Measurements from ENCODE around the gene NRCAM. TPM values are rescaled to one million over a fixed set of nuclear protein-coding genes. Genes with fewer than 3 reads are reported as not detected.

Gene NRCAM
- total and polyA plus RNA-seq, 2 of the 8 experiments (the other 6 are each of a cell fraction or from before 2014, with no cell fraction given): 2.7 to 3.8 TPM

DNA sequence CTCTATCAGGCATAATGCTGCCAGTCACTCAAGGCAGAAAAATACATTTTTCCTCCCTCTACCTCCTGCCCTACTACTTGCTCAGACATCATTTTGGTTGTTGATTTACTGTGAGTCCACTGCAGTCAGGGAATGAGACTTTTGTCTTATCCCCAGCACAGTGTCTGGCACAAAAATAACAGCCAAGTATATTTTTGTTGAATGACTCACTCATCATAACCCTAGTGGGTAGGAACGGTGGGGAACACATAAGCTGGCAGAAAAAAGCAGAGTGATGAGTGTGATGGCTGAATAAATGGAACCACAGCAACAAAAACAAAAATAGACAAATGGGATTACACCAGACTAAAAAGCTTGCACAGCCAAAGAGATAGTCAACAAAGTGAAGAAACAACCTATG, 260.2 kb downstream of the NRCAM start:
- Histone ChIP-seq H3K18ac (ENCODE audit: extremely low read depth, low read length) (no peak overlapping the region), H3K14ac (ENCODE audit: insufficient read length) (no peak overlapping the region), H3K36me3 (ENCODE audit: control insufficient read depth in 2 of 4, insufficient read depth in 4 of 4, low read length in 3 of 4) (no peaks in the 10 kb centered on the region; a peak in 1 of 8 replicates), H3K4ac (replicated peaks; ENCODE audit: insufficient read length, low read depth, low read length) (no peak overlapping the region), H3K56ac (replicated peaks; ENCODE audit: insufficient read length, low read depth, low read length) (no peak overlapping the region), H4K20me1 (replicated peaks in 1 of 2; ENCODE audit: control insufficient read depth in 1 of 2, insufficient read depth in 2 of 2, low read length in 2 of 2) (no peaks in the 10 kb centered on the region), H3K4me1 (replicated peaks in 1 of 4; ENCODE audit: control insufficient read depth in 3 of 4, insufficient read depth in 4 of 4, low read length in 3 of 4) (peaks cover 0 to 5% (median 1%) of the 10 kb centered on the region in 4 experiments; a peak in 2 of 7 replicates), H2BK15ac (ENCODE audit: low read length) (no peak overlapping the region), H4K5ac (ENCODE audit: insufficient read length, low read depth, low read length) (no peak overlapping the region), H4K8ac (ENCODE audit: extremely low read depth, insufficient read depth, low read length) (no peak overlapping the region), H4K91ac (replicated peaks; ENCODE audit: insufficient read length, low read length) (no peak overlapping the region), H3K79me2 (ENCODE audit: control insufficient read depth in 1 of 2, insufficient read depth in 2 of 2, low read length in 2 of 2) (no peaks in the 10 kb centered on the region), H3K4me3 (ENCODE audit: extremely low read depth in 1 of 4, insufficient read depth in 2 of 4, low read depth in 3 of 4, low read length in 4 of 4) (no peak overlapping the region), H2AFZ (ENCODE audit: low read length) (no peak overlapping the region), H3K23ac (ENCODE audit: insufficient read length) (no peak overlapping the region), H2BK12ac (ENCODE audit: low read depth, low read length) (no peak overlapping the region), H3K9ac (replicated peaks in 1 of 4; ENCODE audit: extremely low read depth in 1 of 4, low read depth in 3 of 4, low read length in 3 of 4) (no peak overlapping the region), H3K27ac (ENCODE audit: low read depth, low read length) (no peak overlapping the region), H3K27me3 (replicated peaks in 1 of 4; ENCODE audit: control insufficient read depth in 3 of 4, extremely low read depth in 1 of 4, insufficient read depth in 3 of 4, low read length in 3 of 4) (no peaks in the 10 kb centered on the region), H3K4me2 (ENCODE audit: insufficient read depth in 1 of 2, low read depth in 2 of 2, low read length in 2 of 2) (no peak overlapping the region), H3K23me2 (ENCODE audit: low read depth, low read length) (no peaks in the 10 kb centered on the region), H2AK5ac (ENCODE audit: low read depth, low read length) (no peak overlapping the region), H2BK20ac (ENCODE audit: low read length) (no peak overlapping the region), H3K79me1 (ENCODE audit: low read depth, low read length) (no peaks in the 10 kb centered on the region), H3K9me3 (ENCODE audit: insufficient read depth in 2 of 2, low read depth in 1 of 2, low read length in 1 of 2) (no peaks in the 10 kb centered on the region), H2BK5ac (ENCODE audit: low read depth, low read length) (no peak overlapping the region), H2BK120ac (replicated peaks; ENCODE audit: low read depth, low read length) (no peak overlapping the region)
- no peak for DNase-seq (ENCODE audit: low read depth in 1 of 2, low spot score in 2 of 2)
- CTCF ChIA-PET (ENCODE audit: partially characterized antibody): interaction anchor here (1.2 to 1.6 kb wide), 2 partner anchors 9 to 10 kb away, joined by 3 to 4 read pairs; no protein-coding TSS in a partner anchor
- no peak for FAIRE-seq
- 65% methylated on average over 1 of the region's 1 CpG; no CpG with 5 or more reads in 1 of the 2 experiments for WGBS, 2 experiments (ENCODE audit: extremely low coverage in 1 of 2, insufficient coverage in 1 of 2, insufficient read length in 1 of 2, insufficient replicate concordance in 2 of 2, low coverage in 1 of 2, low lambda C conversion rate in 2 of 2, missing lambda C conversion rate in 1 of 2)
- POLR2A ChIA-PET (ENCODE audit: partially characterized antibody): no interaction called here
- no peak for TF ChIP-seq FOSL1 (IDR thresholded peaks at IDR 0.05; ENCODE audit: insufficient read depth, low read depth, low read length)
- TF ChIP-seq EGR1 (IDR thresholded peaks at IDR 0.05; ENCODE audit: borderline replicate concordance, low read depth, low read length): no peak
- TF ChIP-seq, protein P1, sequence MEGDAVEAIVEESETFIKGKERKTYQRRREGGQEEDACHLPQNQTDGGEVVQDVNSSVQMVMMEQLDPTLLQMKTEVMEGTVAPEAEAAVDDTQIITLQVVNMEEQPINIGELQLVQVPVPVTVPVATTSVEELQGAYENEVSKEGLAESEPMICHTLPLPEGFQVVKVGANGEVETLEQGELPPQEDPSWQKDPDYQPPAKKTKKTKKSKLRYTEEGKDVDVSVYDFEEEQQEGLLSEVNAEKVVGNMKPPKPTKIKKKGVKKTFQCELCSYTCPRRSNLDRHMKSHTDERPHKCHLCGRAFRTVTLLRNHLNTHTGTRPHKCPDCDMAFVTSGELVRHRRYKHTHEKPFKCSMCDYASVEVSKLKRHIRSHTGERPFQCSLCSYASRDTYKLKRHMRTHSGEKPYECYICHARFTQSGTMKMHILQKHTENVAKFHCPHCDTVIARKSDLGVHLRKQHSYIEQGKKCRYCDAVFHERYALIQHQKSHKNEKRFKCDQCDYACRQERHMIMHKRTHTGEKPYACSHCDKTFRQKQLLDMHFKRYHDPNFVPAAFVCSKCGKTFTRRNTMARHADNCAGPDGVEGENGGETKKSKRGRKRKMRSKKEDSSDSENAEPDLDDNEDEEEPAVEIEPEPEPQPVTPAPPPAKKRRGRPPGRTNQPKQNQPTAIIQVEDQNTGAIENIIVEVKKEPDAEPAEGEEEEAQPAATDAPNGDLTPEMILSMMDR (IDR thresholded peaks at IDR 0.05; ENCODE audit: control extremely low read depth in 1 of 3, insufficient read depth in 1 of 3, low read depth in 1 of 3, low read length in 3 of 3): no peak
- no peak for TF ChIP-seq TCF12 (IDR thresholded peaks at IDR 0.05; ENCODE audit: low read depth, low read length)

All from H1 (cell line).